K562 (cell line): ENCODE data around the gene AQP6. TPM values are rescaled to one million over a fixed set of nuclear protein-coding genes. Genes with fewer than 3 reads are reported as not detected.
A peak's percentile ranks its signal among the peaks of the same experiment; 100 is the strongest.

Source experiments
- BRD4 ChIP-seq: fragments of 200-600 bp; sonication (generic); IDR thresholded peaks from 2 replicates; pipeline ENCODE4 v1.6.1; 2017; ENCODE audit warnings: inconsistent platforms
- CXXC5 ChIP-seq: fragments of 250-450 bp; sonication (Bioruptor Pico); IDR thresholded peaks from 2 replicates; pipeline ENCODE4 v1.8.0; 2022; ENCODE audit warnings: inconsistent platforms, mild to moderate bottlenecking, moderate library complexity
- DPF2 ChIP-seq: fragments of 450-650 bp; IDR thresholded peaks from 2 replicates; pipeline ENCODE4 v1.6.1; 2016
- ESRRA ChIP-seq: fragments of 450-650 bp; IDR thresholded peaks from 2 replicates; pipeline ENCODE4 v1.6.1; 2014; ENCODE audit warnings: low read depth, mild to moderate bottlenecking, moderate library complexity, borderline replicate concordance
- ETS2 ChIP-seq: IDR thresholded peaks from 2 replicates; pipeline ENCODE4 v1.6.1; 2016; ENCODE audit warnings: borderline replicate concordance, missing genetic modification characterization, mild to moderate bottlenecking, moderate library complexity, missing compliant biosample characterization; ENCODE audit not compliant: poor library complexity, severe bottlenecking
- GTF2A2 ChIP-seq: IDR thresholded peaks from 2 replicates; pipeline ENCODE4 v1.6.1; 2016; ENCODE audit warnings: mild to moderate bottlenecking, missing genetic modification characterization, missing compliant biosample characterization
- HLTF ChIP-seq: fragments of 450-650 bp; IDR thresholded peaks from 2 replicates; pipeline ENCODE4 v1.6.1; 2016
- KDM4B ChIP-seq, 2 experiments: fragments of 450-650 bp in 1 of 2; sonication (generic) in 1 of 2; IDR thresholded peaks; 2 replicates each; pipeline ENCODE4 v1.6.1; 2016 to 2017; ENCODE audit warnings: borderline replicate concordance in 2 of 2, antibody characterized with exemption in 1 of 2, low read depth in 1 of 2, mild to moderate bottlenecking in 1 of 2
- MXI1 ChIP-seq: IDR thresholded peaks from 2 replicates; pipeline ENCODE4 v1.6.1; 2011; ENCODE audit warnings: low read depth, mild to moderate bottlenecking, improper control_type of control experiment, low read length
- SAFB2 ChIP-seq: fragments of 200-400 bp; formaldehyde crosslinking; IDR thresholded peaks from 2 replicates; pipeline ENCODE4 v1.6.1; 2018; ENCODE audit warnings: borderline replicate concordance, low read length, low read depth, moderate library complexity; ENCODE audit not compliant: severe bottlenecking
- SMARCA5 ChIP-seq: fragments of 450-650 bp; IDR thresholded peaks from 2 replicates; pipeline ENCODE4 v1.6.1; 2016
- STAT5A ChIP-seq: IDR thresholded peaks from 2 replicates; pipeline ENCODE4 v1.6.1; 2012; ENCODE audit warnings: low read length, inconsistent platforms, borderline replicate concordance
- TAF7 ChIP-seq: fragments of 450-650 bp; IDR thresholded peaks from 2 replicates; pipeline ENCODE4 v1.6.1; 2016; ENCODE audit warnings: missing genetic modification characterization, missing compliant biosample characterization
- U2AF1 ChIP-seq: fragments of 200-400 bp; formaldehyde crosslinking; optimal IDR thresholded peaks from 2 replicates; pipeline ENCODE3; 2017; ENCODE audit warnings: mild to moderate bottlenecking, low read depth, low read length, moderate library complexity
- ZNF3 ChIP-seq: fragments of 250-450 bp; sonication (Bioruptor Pico); IDR thresholded peaks from 2 replicates; pipeline ENCODE4 v1.5.0; 2021; ENCODE audit warnings: mild to moderate bottlenecking, moderate library complexity
- ZNF311 ChIP-seq: fragments of 250-450 bp; sonication (Bioruptor Pico); IDR thresholded peaks from 2 replicates; pipeline ENCODE4 v1.4.0; 2020; ENCODE audit warnings: mild to moderate bottlenecking, moderate library complexity
- ZNF316 ChIP-seq: fragments of 450-650 bp; IDR thresholded peaks from 2 replicates; pipeline ENCODE4 v1.6.1; 2016
- ZNF436 ChIP-seq: fragments of 250-450, 450-650 bp; sonication (Bioruptor Pico); formaldehyde crosslinking; IDR thresholded peaks from 2 replicates; pipeline ENCODE4 v1.7.0; 2020; ENCODE audit warnings: mild to moderate bottlenecking
- ZNF57 ChIP-seq: fragments of 450-650 bp; formaldehyde crosslinking; IDR thresholded peaks from 2 replicates; pipeline ENCODE4 v1.4.0; 2020; ENCODE audit warnings: mild to moderate bottlenecking, moderate library complexity
- ZNF644 ChIP-seq: fragments of 200-800 bp; sonication (Bioruptor generic); IDR thresholded peaks from 2 replicates; pipeline ENCODE4 v1.6.1; 2016; ENCODE audit warnings: low read depth, missing genetic modification characterization, missing compliant biosample characterization
- ZSCAN29 ChIP-seq: fragments of 450-650 bp; IDR thresholded peaks from 2 replicates; pipeline ENCODE4 v1.6.1; 2017
- polyA plus RNA-seq, 8 experiments: library from polyadenylated mRNA; depleted of rRNA in 4 of 8; stranded (reverse) in 5 of 8; unstranded in 3 of 8; fragments of >200 nt; fragmentation: Nextera tagmentation in 2 of 8; fragmentation: Illumina TruSeq in 1 of 8; extraction: Ambion mirVana in 2 of 8; extraction: Trizol in 1 of 8; gene quantifications; 2 replicates each; pipeline versions ENCODE4 v1.2.1 to v1.2.3, GENCODE V29; 2011 to 2014; ENCODE audit warnings: inconsistent platforms in 1 of 8, missing spikeins in 1 of 8
- total RNA-seq, 7 experiments: library from RNA; depleted of rRNA in 6 of 7; stranded (reverse); fragments of >200 nt in 6 of 7; fragmentation: Illumina TruSeq in 2 of 7; extraction: Trizol in 2 of 7; gene quantifications; 2 replicates each; pipeline versions ENCODE4 v1.2.1 to v1.2.3, GENCODE V29; 2011 to 2021; ENCODE audit warnings: low replicate concordance in 1 of 7
- TF ChIP-seq, protein P1 (sequence below): fragments of 450-650 bp; formaldehyde crosslinking; IDR thresholded peaks from 2 replicates; pipeline ENCODE4 v1.4.0; 2020; ENCODE audit warnings: mild to moderate bottlenecking, mixed read lengths
- TF ChIP-seq, protein P2 (sequence below): fragments of 250-450 bp; sonication (Bioruptor Pico); IDR thresholded peaks from 2 replicates; pipeline ENCODE4 v1.8.0; 2022; ENCODE audit warnings: moderate library complexity, mild to moderate bottlenecking, inconsistent platforms
- TF ChIP-seq, protein P3 (sequence below), 3 experiments: fragments of 200-800 bp in 1 of 3; sonication (Bioruptor generic) in 1 of 3; sonication (generic) in 1 of 3; formaldehyde crosslinking in 1 of 3; IDR thresholded peaks; 2 replicates each; pipeline versions ENCODE4 v1.6.1 to v1.8.0; 2016 to 2022; ENCODE audit warnings: mild to moderate bottlenecking in 2 of 3, missing compliant biosample characterization in 2 of 3, missing genetic modification characterization in 2 of 3, missing genetic modification reagents in 1 of 3
- TF ChIP-seq, protein P4 (sequence below): fragments of 250-450 bp; sonication (Bioruptor Pico); IDR thresholded peaks from 2 replicates; pipeline ENCODE4 v1.5.0; 2021; ENCODE audit warnings: mild to moderate bottlenecking, borderline replicate concordance

Gene AQP6
- total and polyA plus RNA-seq, 9 of the 15 experiments (the other 6 are each of a cell fraction or from before 2014, with no cell fraction given), result 0.05 to 0.12 TPM; not detected in 7

DNA sequence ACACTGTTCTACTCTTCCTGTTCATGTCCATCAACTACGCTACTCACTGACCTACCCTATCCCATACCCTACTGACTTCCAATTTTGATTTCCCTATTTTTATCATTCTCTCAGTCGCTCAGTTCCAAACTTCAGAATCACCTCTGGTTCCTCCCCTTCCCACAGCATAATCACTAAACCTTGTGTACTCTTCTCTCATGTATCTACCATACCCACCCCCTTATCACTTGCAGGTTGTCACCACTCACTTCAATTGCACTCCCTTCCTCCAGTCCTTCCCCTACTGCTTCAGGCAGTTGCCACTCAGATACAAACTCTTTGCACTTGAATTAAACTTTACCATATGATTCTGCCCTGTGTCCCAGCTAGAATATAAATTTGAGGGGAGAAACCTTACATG lies 46.2 kb downstream of the AQP6 start (continued):
- TF ChIP-seq ZNF436 (CRISPR knock-in tag), result no peak
- no peak for TF ChIP-seq STAT5A
- 0 out of 2 replicates have a peak, but pooled peaks have one; percentile 42 for TF ChIP-seq DPF2
- peak; percentile 23; the same call in 1 of the 2 replicates for TF ChIP-seq ZNF316
- 0 out of 2 replicates have a peak, but pooled peaks have one; percentile 44 for TF ChIP-seq HLTF
- TF ChIP-seq GTF2A2 (tag), result no peak
- no peak for TF ChIP-seq ZNF57 (CRISPR knock-in tag)
- no peak for TF ChIP-seq ZNF3 (CRISPR knock-in tag)
- TF ChIP-seq SAFB2, result no peak
- TF ChIP-seq ZNF644 (tag), result no peak
- no peak for TF ChIP-seq ZNF311
- no peak for TF ChIP-seq U2AF1
- TF ChIP-seq SMARCA5, result 0 out of 2 replicates have a peak, but pooled peaks have one; percentile 13
- TF ChIP-seq ESRRA, result no peak
- TF ChIP-seq, protein P1, sequence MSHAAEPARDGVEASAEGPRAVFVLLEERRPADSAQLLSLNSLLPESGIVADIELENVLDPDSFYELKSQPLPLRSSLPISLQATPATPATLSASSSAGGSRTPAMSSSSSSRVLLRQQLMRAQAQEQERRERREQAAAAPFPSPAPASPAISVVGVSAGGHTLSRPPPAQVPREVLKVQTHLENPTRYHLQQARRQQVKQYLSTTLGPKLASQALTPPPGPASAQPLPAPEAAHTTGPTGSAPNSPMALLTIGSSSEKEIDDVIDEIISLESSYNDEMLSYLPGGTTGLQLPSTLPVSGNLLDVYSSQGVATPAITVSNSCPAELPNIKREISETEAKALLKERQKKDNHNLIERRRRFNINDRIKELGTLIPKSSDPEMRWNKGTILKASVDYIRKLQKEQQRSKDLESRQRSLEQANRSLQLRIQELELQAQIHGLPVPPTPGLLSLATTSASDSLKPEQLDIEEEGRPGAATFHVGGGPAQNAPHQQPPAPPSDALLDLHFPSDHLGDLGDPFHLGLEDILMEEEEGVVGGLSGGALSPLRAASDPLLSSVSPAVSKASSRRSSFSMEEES (CRISPR knock-in tag), result no peak
- TF ChIP-seq ZSCAN29, result no peak
- TF ChIP-seq KDM4B (IDR thresholded peaks at IDR 0.05; ENCODE audit: borderline replicate concordance in 2 of 2, low read depth in 1 of 2), result no peak
- TF ChIP-seq MXI1, result no peak
- no peak for TF ChIP-seq ETS2 (tag)
- TF ChIP-seq BRD4, result no peak
- TF ChIP-seq, protein P2, sequence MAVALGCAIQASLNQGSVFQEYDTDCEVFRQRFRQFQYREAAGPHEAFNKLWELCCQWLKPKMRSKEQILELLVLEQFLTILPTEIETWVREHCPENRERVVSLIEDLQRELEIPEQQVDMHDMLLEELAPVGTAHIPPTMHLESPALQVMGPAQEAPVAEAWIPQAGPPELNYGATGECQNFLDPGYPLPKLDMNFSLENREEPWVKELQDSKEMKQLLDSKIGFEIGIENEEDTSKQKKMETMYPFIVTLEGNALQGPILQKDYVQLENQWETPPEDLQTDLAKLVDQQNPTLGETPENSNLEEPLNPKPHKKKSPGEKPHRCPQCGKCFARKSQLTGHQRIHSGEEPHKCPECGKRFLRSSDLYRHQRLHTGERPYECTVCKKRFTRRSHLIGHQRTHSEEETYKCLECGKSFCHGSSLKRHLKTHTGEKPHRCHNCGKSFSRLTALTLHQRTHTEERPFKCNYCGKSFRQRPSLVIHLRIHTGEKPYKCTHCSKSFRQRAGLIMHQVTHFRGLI (CRISPR knock-in tag), result no peak
- TF ChIP-seq, protein P3, sequence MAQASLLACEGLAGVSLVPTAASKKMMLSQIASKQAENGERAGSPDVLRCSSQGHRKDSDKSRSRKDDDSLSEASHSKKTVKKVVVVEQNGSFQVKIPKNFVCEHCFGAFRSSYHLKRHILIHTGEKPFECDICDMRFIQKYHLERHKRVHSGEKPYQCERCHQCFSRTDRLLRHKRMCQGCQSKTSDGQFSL (CRISPR knock-in tag; IDR thresholded peaks at IDR 0.05), result no peak
- TF ChIP-seq, protein P3 (tag; IDR thresholded peaks at IDR 0.05), result no peak
- no peak for TF ChIP-seq CXXC5 (CRISPR knock-in tag)
- TF ChIP-seq TAF7, result no peak
- TF ChIP-seq, protein P4, sequence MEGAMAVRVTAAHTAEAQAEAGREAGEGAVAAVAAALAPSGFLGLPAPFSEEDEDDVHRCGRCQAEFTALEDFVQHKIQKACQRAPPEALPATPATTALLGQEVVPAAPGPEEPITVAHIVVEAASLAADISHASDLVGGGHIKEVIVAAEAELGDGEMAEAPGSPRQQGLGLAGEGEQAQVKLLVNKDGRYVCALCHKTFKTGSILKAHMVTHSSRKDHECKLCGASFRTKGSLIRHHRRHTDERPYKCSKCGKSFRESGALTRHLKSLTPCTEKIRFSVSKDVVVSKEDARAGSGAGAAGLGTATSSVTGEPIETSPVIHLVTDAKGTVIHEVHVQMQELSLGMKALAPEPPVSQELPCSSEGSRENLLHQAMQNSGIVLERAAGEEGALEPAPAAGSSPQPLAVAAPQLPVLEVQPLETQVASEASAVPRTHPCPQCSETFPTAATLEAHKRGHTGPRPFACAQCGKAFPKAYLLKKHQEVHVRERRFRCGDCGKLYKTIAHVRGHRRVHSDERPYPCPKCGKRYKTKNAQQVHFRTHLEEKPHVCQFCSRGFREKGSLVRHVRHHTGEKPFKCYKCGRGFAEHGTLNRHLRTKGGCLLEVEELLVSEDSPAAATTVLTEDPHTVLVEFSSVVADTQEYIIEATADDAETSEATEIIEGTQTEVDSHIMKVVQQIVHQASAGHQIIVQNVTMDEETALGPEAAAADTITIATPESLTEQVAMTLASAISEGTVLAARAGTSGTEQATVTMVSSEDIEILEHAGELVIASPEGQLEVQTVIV, result no peak
